Measurements from ENCODE around the gene IFRD2.

- TF ChIP-seq CTCF (IDR thresholded peaks at IDR 0.05): no peak
- TF ChIP-seq POLR2A (IDR thresholded peaks at IDR 0.05): no peak
Measured at GRCh38 chr3:50314342-50314741, 22.1 kb upstream of the IFRD2 start.

All from testis (tissue), 2 donors.